Measurements from ENCODE around the gene CTF1. TPM values are rescaled to one million over a fixed set of nuclear protein-coding genes. Genes with fewer than 3 reads are reported as not detected.

Gene CTF1
- total RNA-seq, 1 donor from 2014 or later, result 3.4 TPM

Small RNA genes within 50 kb of the gene (microRNA-seq; reads per million reads assigned to microRNA genes)
- 0.35 reads per million for gene MIR4519 (ENCODE audit: unreplicated experiment)
- 0.35 reads per million for gene MIR762 (ENCODE audit: unreplicated experiment)

Other genes with a start within 250 kb of the CTF1 start
- gene PRR14, start 245.7 kb upstream of the CTF1 start, total RNA-seq (ENCODE audit: unreplicated experiment), result 45.3 TPM
- gene FBRS, start 238.2 kb upstream of the CTF1 start, total RNA-seq (ENCODE audit: unreplicated experiment), result 60.9 TPM
- gene SRCAP, start 197.4 kb upstream of the CTF1 start, total RNA-seq (ENCODE audit: unreplicated experiment), result 62.2 TPM
- gene PHKG2, start 148.2 kb upstream of the CTF1 start, total RNA-seq (ENCODE audit: unreplicated experiment), result 27.5 TPM
- gene CFAP119, start 134.6 kb upstream of the CTF1 start, total RNA-seq (ENCODE audit: unreplicated experiment), result 5.2 TPM
- 108 TPM for gene RNF40, start 134.3 kb upstream of the CTF1 start, total RNA-seq (ENCODE audit: unreplicated experiment)
- 29.7 TPM for gene ZNF629, start 109.4 kb upstream of the CTF1 start, total RNA-seq (ENCODE audit: unreplicated experiment)
- 53.9 TPM for gene BCL7C, start 2.5 kb upstream of the CTF1 start, total RNA-seq (ENCODE audit: unreplicated experiment)
- 117 TPM for gene FBXL19, start 27.0 kb downstream of the CTF1 start, total RNA-seq (ENCODE audit: unreplicated experiment)
- 42.9 TPM for gene ORAI3, start 52.5 kb downstream of the CTF1 start, total RNA-seq (ENCODE audit: unreplicated experiment)
- gene SETD1A, start 61.1 kb downstream of the CTF1 start, total RNA-seq (ENCODE audit: unreplicated experiment), result 23.4 TPM
- 5.3 TPM for gene HSD3B7, start 88.6 kb downstream of the CTF1 start, total RNA-seq (ENCODE audit: unreplicated experiment)
- 5.5 TPM for gene STX1B, start 114.0 kb downstream of the CTF1 start, total RNA-seq (ENCODE audit: unreplicated experiment)
- 74.2 TPM for gene STX4, start 136.9 kb downstream of the CTF1 start, total RNA-seq (ENCODE audit: unreplicated experiment)
- 13.6 TPM for gene ZNF668, start 177.6 kb downstream of the CTF1 start, total RNA-seq (ENCODE audit: unreplicated experiment)
- gene ZNF646, start 177.8 kb downstream of the CTF1 start, total RNA-seq (ENCODE audit: unreplicated experiment), result 25.5 TPM
- 1.8 TPM for gene PRSS53, start 192.3 kb downstream of the CTF1 start, total RNA-seq (ENCODE audit: unreplicated experiment)
- 59.6 TPM for gene VKORC1, start 198.2 kb downstream of the CTF1 start, total RNA-seq (ENCODE audit: unreplicated experiment)
- gene BCKDK, start 211.8 kb downstream of the CTF1 start, total RNA-seq (ENCODE audit: unreplicated experiment), result 56.8 TPM
- 49.7 TPM for gene KAT8, start 221.1 kb downstream of the CTF1 start, total RNA-seq (ENCODE audit: unreplicated experiment)
- 3.8 TPM for gene PRSS8, start 239.1 kb downstream of the CTF1 start, total RNA-seq (ENCODE audit: unreplicated experiment)